ENCODE measurements around the gene CD47. TPM values are rescaled to one million over a fixed set of nuclear protein-coding genes. Genes with fewer than 3 reads are reported as not detected.

Gene CD47
- total RNA-seq, 1 experiment from 2014 or later: 89.7 TPM

DNA sequence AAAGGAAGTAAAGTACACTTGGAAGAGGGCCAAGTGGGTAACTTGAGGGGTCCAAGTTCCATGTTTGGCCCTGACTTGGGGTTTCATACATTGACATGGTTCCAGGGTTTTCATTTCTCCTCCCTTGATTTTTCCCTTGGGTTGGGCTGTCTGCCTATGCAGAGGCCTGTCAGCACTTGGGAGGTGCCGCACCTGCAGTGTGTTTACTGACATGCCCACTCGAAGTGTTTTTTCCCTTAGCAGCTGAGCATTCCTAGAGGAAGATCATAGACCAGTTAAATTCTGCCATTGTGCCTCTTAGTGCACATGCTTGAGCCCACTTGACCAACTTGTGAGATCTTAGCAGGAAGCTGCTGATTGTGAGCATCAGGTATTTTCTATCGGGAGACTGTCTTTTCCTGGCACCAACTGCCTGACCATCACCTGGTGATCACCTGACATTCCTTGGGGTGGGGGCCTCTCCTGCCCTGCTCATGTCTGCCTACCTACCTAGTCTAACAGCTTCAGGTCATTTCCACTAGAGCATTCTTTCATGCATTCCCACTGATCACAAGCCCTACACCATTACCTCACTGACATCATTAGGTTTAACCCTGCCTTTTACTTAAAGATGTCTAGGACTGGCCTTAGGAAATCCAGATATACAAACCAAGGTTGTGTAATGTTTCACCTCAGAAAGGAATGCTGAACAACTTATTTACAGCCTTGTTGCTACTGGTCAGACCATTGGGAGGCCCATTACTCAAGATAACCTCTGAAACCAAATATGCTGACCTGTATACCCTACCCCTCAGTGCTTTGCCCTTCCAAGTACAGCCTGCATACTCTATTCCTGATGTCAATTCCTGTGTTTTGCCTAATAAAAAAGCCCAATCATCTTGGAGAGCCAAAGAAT is 68.3 kb downstream of the CD47 start:
- peaks cover 2% of the 10 kb centered on the region; the same call in 1 of the 2 replicates for H3K27me3 ChIP-seq (ENCODE audit: control insufficient read depth, insufficient read depth, low read length)
- no peak for ATAC-seq
- in situ Hi-C loops (cut with HindIII; ENCODE audit: low pct_unique_long_range_greater_than_20kb, low sequenced_read_pairs): no loop called here
- no TSS peak for BruUV-seq (replicated peaks)
- no peak for DNase-seq (ENCODE audit: low read depth, low spot score)
- no peak overlapping the region for H3K27ac ChIP-seq (ENCODE audit: low read length)
- H3K4me1 ChIP-seq (ENCODE audit: control insufficient read depth, insufficient read depth, low read length): no peaks in the 10 kb centered on the region
- no peak overlapping the region for H3K4me3 ChIP-seq (ENCODE audit: low read depth in 2 of 2, low read length in 2 of 2)
- no peaks in the 10 kb centered on the region; the same call in 1 of the 2 replicates for H3K9me3 ChIP-seq (ENCODE audit: control insufficient read depth, insufficient read depth, low read depth, low read length)
- TF ChIP-seq, protein P1, sequence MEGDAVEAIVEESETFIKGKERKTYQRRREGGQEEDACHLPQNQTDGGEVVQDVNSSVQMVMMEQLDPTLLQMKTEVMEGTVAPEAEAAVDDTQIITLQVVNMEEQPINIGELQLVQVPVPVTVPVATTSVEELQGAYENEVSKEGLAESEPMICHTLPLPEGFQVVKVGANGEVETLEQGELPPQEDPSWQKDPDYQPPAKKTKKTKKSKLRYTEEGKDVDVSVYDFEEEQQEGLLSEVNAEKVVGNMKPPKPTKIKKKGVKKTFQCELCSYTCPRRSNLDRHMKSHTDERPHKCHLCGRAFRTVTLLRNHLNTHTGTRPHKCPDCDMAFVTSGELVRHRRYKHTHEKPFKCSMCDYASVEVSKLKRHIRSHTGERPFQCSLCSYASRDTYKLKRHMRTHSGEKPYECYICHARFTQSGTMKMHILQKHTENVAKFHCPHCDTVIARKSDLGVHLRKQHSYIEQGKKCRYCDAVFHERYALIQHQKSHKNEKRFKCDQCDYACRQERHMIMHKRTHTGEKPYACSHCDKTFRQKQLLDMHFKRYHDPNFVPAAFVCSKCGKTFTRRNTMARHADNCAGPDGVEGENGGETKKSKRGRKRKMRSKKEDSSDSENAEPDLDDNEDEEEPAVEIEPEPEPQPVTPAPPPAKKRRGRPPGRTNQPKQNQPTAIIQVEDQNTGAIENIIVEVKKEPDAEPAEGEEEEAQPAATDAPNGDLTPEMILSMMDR (IDR thresholded peaks at IDR 0.05): no peak
- TF ChIP-seq, protein P2, sequence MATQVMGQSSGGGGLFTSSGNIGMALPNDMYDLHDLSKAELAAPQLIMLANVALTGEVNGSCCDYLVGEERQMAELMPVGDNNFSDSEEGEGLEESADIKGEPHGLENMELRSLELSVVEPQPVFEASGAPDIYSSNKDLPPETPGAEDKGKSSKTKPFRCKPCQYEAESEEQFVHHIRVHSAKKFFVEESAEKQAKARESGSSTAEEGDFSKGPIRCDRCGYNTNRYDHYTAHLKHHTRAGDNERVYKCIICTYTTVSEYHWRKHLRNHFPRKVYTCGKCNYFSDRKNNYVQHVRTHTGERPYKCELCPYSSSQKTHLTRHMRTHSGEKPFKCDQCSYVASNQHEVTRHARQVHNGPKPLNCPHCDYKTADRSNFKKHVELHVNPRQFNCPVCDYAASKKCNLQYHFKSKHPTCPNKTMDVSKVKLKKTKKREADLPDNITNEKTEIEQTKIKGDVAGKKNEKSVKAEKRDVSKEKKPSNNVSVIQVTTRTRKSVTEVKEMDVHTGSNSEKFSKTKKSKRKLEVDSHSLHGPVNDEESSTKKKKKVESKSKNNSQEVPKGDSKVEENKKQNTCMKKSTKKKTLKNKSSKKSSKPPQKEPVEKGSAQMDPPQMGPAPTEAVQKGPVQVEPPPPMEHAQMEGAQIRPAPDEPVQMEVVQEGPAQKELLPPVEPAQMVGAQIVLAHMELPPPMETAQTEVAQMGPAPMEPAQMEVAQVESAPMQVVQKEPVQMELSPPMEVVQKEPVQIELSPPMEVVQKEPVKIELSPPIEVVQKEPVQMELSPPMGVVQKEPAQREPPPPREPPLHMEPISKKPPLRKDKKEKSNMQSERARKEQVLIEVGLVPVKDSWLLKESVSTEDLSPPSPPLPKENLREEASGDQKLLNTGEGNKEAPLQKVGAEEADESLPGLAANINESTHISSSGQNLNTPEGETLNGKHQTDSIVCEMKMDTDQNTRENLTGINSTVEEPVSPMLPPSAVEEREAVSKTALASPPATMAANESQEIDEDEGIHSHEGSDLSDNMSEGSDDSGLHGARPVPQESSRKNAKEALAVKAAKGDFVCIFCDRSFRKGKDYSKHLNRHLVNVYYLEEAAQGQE (IDR thresholded peaks at IDR 0.05; ENCODE audit: insufficient read depth in 1 of 2, low read depth in 2 of 2, low read length in 1 of 2): no peak
- TF ChIP-seq SIN3A (IDR thresholded peaks at IDR 0.05; ENCODE audit: borderline replicate concordance, insufficient read depth, low read depth, low read length) (no peak), TCF7L2 (IDR thresholded peaks at IDR 0.05; ENCODE audit: low read depth, low read length) (no peak), POLR2AphosphoS5 (IDR thresholded peaks at IDR 0.05; ENCODE audit: low read depth, low read length) (no peak)
- ChIA-PET CTCF (no interaction called here), POLR2A (no interaction called here)
- H3K36me3 ChIP-seq (ENCODE audit: control insufficient read depth, insufficient read depth, low read length): no peaks in the 10 kb centered on the region
- intact Hi-C loops (cut with micrococcal nuclease; ENCODE audit: unreplicated experiment): no loop called here

DNA sequence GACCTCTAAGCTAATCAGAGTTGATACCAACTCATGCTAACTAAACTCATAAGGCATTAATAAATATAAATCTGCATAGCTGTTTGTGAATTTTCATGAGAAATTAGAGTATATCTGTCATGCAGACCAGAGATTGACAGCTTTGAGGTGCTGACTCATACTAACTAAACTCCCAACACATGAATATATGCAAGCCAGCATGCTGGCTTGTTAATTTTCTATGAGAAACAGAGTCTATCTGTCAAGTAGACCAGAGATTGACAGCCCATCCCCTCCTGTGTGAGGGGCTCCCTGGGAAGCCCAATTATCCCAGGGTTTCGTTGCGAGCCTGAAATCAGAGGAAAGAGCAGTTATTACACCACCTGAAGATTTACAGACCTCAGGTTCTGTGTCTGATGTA is 69.3 kb downstream of the CD47 start:
- H3K36me3 ChIP-seq (ENCODE audit: control insufficient read depth, insufficient read depth, low read length): no peaks in the 10 kb centered on the region
- H3K4me3 ChIP-seq (ENCODE audit: low read depth in 2 of 2, low read length in 2 of 2): no peak overlapping the region
- in situ Hi-C loops (cut with HindIII; ENCODE audit: low pct_unique_long_range_greater_than_20kb, low sequenced_read_pairs): no loop called here
- H3K4me1 ChIP-seq (ENCODE audit: control insufficient read depth, insufficient read depth, low read length): no peaks in the 10 kb centered on the region
- intact Hi-C loops (cut with micrococcal nuclease; ENCODE audit: unreplicated experiment): no loop called here
- ChIA-PET CTCF (no interaction called here), POLR2A (no interaction called here)
- DNase-seq (ENCODE audit: low read depth, low spot score) (no peak), ATAC-seq (no peak; the same call in 1 of the 2 replicates)
- BruUV-seq (replicated peaks): no TSS peak
- no peak for TF ChIP-seq POLR2AphosphoS5 (IDR thresholded peaks at IDR 0.05; ENCODE audit: low read depth, low read length)
- TF ChIP-seq, protein P2 (IDR thresholded peaks at IDR 0.05; ENCODE audit: insufficient read depth in 1 of 2, low read depth in 2 of 2, low read length in 1 of 2): no peak
- TF ChIP-seq, protein P1 (IDR thresholded peaks at IDR 0.05): no peak
- no peak for TF ChIP-seq TCF7L2 (IDR thresholded peaks at IDR 0.05; ENCODE audit: low read depth, low read length)
- TF ChIP-seq SIN3A (IDR thresholded peaks at IDR 0.05; ENCODE audit: borderline replicate concordance, insufficient read depth, low read depth, low read length): no peak
- no peak overlapping the region for H3K27ac ChIP-seq (ENCODE audit: low read length)
- no peaks in the 10 kb centered on the region for H3K9me3 ChIP-seq (ENCODE audit: control insufficient read depth, insufficient read depth, low read depth, low read length)
- H3K27me3 ChIP-seq (ENCODE audit: control insufficient read depth, insufficient read depth, low read length): peaks cover 2% of the 10 kb centered on the region; the same call in 1 of the 2 replicates

All from Panc1 (cell line).